ENCODE data around the gene RGS13.

RGS13 gene

GRCh38 chr1:192627901-192628300 is 8.0 kb upstream of the RGS13 start:
- DNase-seq: no peak

GRCh38 chr1:192628396-192629057 is 7.4 kb upstream of the RGS13 start:
- no peak for DNase-seq

- DNase-seq: no peak
Observed at GRCh38 chr1:192629612-192630011, 6.3 kb upstream of the RGS13 start.

GRCh38 chr1:192630521-192631287 is 5.2 kb upstream of the RGS13 start:
- DNase-seq: no peak

- DNase-seq: no peak
Observed at GRCh38 chr1:192631749-192632148, 4.2 kb upstream of the RGS13 start.

- DNase-seq: no peak
Observed at GRCh38 chr1:192632188-192632587, 3.8 kb upstream of the RGS13 start.

- no peak for DNase-seq
Observed at GRCh38 chr1:192632641-192633532, 3.1 kb upstream of the RGS13 start.

- no peak for DNase-seq
Observed at GRCh38 chr1:192633533-192634253, 2.3 kb upstream of the RGS13 start.

GRCh38 chr1:192635041-192635440 is 906 bp upstream of the RGS13 start:
- DNase-seq: no peak

- no peak for DNase-seq
Observed at GRCh38 chr1:192639607-192640368, 3.8 kb downstream of the RGS13 start.

- no peak for DNase-seq
Observed at GRCh38 chr1:192652159-192652558, 16.2 kb downstream of the RGS13 start.

GRCh38 chr1:192654120-192654519 is 18.2 kb downstream of the RGS13 start:
- no peak for DNase-seq

- DNase-seq: no peak
Observed at GRCh38 chr1:192654591-192655251, 18.8 kb downstream of the RGS13 start.

GRCh38 chr1:192657760-192658159 is 21.8 kb downstream of the RGS13 start:
- no peak for DNase-seq

- no peak for DNase-seq
Observed at GRCh38 chr1:192658255-192658654, 22.3 kb downstream of the RGS13 start.

- no peak for DNase-seq
Observed at GRCh38 chr1:192660613-192661012, 24.7 kb downstream of the RGS13 start.

- DNase-seq: no peak
Observed at GRCh38 chr1:192668409-192668983, 32.5 kb downstream of the RGS13 start.

GRCh38 chr1:192669174-192669573 is 33.2 kb downstream of the RGS13 start:
- no peak for DNase-seq

- DNase-seq: no peak
Observed at GRCh38 chr1:192675716-192676115, 39.8 kb downstream of the RGS13 start.

GRCh38 chr1:192678099-192678498 is 42.2 kb downstream of the RGS13 start:
- DNase-seq: no peak

- DNase-seq: no peak
Observed at GRCh38 chr1:192682335-192682734, 46.4 kb downstream of the RGS13 start.
